OCI-LY1 (cell line): ENCODE data around the gene CTNNA2.

Experiments
- H2AFZ ChIP-seq: fragments of 200-600 bp; sonication (generic), shearing (Covaris generic); 2 replicates; pipeline ENCODE4 v1.6.0; 2014; ENCODE audit warnings: antibody characterized with exemption, mild to moderate bottlenecking, low read length
- H3F3A ChIP-seq: fragments of 200-600 bp; sonication (generic), shearing (Covaris generic); 2 replicates; pipeline ENCODE4 v1.6.0; 2014; ENCODE audit warnings: mild to moderate bottlenecking, antibody characterized with exemption, low read length, moderate library complexity; ENCODE audit not compliant: insufficient read depth
- H3K27ac ChIP-seq: fragments of 200-600 bp; sonication (generic); 2 replicates; pipeline ENCODE4 v1.5.1; 2014; ENCODE audit warnings: low read length, mixed run types, mild to moderate bottlenecking, low read depth; ENCODE audit not compliant: poor library complexity, severe bottlenecking
- H3K27me3 ChIP-seq: fragments of 200-600 bp; sonication (generic); 2 replicates; pipeline ENCODE4 v1.6.0; 2014; ENCODE audit warnings: antibody characterized with exemption, mild to moderate bottlenecking, low read length, moderate library complexity; ENCODE audit not compliant: insufficient read depth
- H3K36me3 ChIP-seq: fragments of 200-600 bp; sonication (generic); 2 replicates; pipeline ENCODE4 v1.6.1; 2014; ENCODE audit warnings: mild to moderate bottlenecking, antibody characterized with exemption, low read length, moderate library complexity, mixed read lengths; ENCODE audit not compliant: insufficient read depth
- H3K4me1 ChIP-seq: fragments of 200-600 bp; sonication (generic); 2 replicates; pipeline ENCODE4 v1.5.1; 2014; ENCODE audit warnings: mild to moderate bottlenecking, low read length, moderate library complexity; ENCODE audit not compliant: insufficient read depth, severe bottlenecking
- H3K4me2 ChIP-seq: fragments of 200-600 bp; sonication (generic), shearing (Covaris generic); 2 replicates; pipeline ENCODE4 v1.6.1; 2014; ENCODE audit warnings: low read length
- H3K4me3 ChIP-seq: fragments of 200-600 bp; sonication (generic); 2 replicates; pipeline ENCODE4 v1.5.1; 2014; ENCODE audit warnings: low read length, low read depth, mild to moderate bottlenecking, mixed read lengths; ENCODE audit not compliant: poor library complexity, severe bottlenecking
- H3K79me2 ChIP-seq: fragments of 200-600 bp; shearing (Covaris generic); 2 replicates; pipeline ENCODE4 v1.6.1; 2016; ENCODE audit warnings: mixed run types, low read length, mixed read lengths; ENCODE audit not compliant: insufficient read depth
- H3K9ac ChIP-seq: fragments of 200-600 bp; sonication (generic), shearing (Covaris generic); 2 replicates; pipeline ENCODE4 v1.6.1; 2014; ENCODE audit warnings: mild to moderate bottlenecking, low read length, mixed read lengths
- H3K9me2 ChIP-seq: fragments of 200-600 bp; sonication (generic), shearing (Covaris generic); 2 replicates; pipeline ENCODE4 v1.6.1; 2014; ENCODE audit warnings: low read depth, mild to moderate bottlenecking, low read length, mixed read lengths
- H3K9me3 ChIP-seq: fragments of 200-600 bp; shearing (Covaris generic); 2 replicates; pipeline ENCODE4 v1.6.1; 2014; ENCODE audit warnings: low read length, mixed read lengths
- H4K20me1 ChIP-seq: fragments of 200-600 bp; sonication (generic), shearing (Covaris generic); 2 replicates; pipeline ENCODE4 v1.6.0; 2016; ENCODE audit warnings: mild to moderate bottlenecking, low read length; ENCODE audit not compliant: insufficient read depth
- CTCF ChIP-seq: fragments of 200-600 bp; sonication (generic), shearing (Covaris generic); IDR thresholded peaks from 2 replicates; pipeline ENCODE4 v1.5.1; 2017; ENCODE audit warnings: mild to moderate bottlenecking, antibody characterized with exemption, low read length, moderate library complexity, mixed read lengths
- EZH2 ChIP-seq: fragments of 200-600 bp; sonication (generic), shearing (Covaris generic); IDR thresholded peaks from 2 replicates; pipeline ENCODE4 v1.8.0; 2017; ENCODE audit warnings: borderline replicate concordance, mixed run types, mild to moderate bottlenecking, antibody characterized with exemption, low read length, moderate library complexity, mixed read lengths

Gene CTNNA2

GRCh38 chr2:80312282-80312839, 799.5 kb downstream of the CTNNA2 start:
- no peak overlapping the region for H3K4me2 ChIP-seq
- no peak overlapping the region for H3K9ac ChIP-seq
- no peaks in the 10 kb centered on the region for H3F3A ChIP-seq
- no peaks in the 10 kb centered on the region for H3K4me1 ChIP-seq
- H3K79me2 ChIP-seq = no peaks in the 10 kb centered on the region
- H2AFZ ChIP-seq = no peak overlapping the region
- no peaks in the 10 kb centered on the region for H4K20me1 ChIP-seq
- H3K9me2 ChIP-seq = no peaks in the 10 kb centered on the region
- no peak overlapping the region for H3K27ac ChIP-seq
- H3K4me3 ChIP-seq = no peak overlapping the region
- no peak for TF ChIP-seq CTCF
- TF ChIP-seq EZH2 = no peak
- H3K36me3 ChIP-seq = no peaks in the 10 kb centered on the region
- H3K9me3 ChIP-seq = no peaks in the 10 kb centered on the region
- H3K27me3 ChIP-seq = peaks cover 3% of the 10 kb centered on the region; the same call in 1 of the 2 replicates

- H3F3A ChIP-seq = no peaks in the 10 kb centered on the region
- H3K27ac ChIP-seq = no peak overlapping the region
- H3K9me3 ChIP-seq = no peaks in the 10 kb centered on the region
- no peaks in the 10 kb centered on the region for H4K20me1 ChIP-seq
- H3K4me2 ChIP-seq = no peak overlapping the region
- H3K9me2 ChIP-seq = no peaks in the 10 kb centered on the region
- no peaks in the 10 kb centered on the region for H3K4me1 ChIP-seq
- H3K9ac ChIP-seq = no peak overlapping the region
- TF ChIP-seq CTCF (no peak), EZH2 (no peak)
- no peaks in the 10 kb centered on the region for H3K79me2 ChIP-seq
- no peaks in the 10 kb centered on the region for H3K36me3 ChIP-seq
- H3K4me3 ChIP-seq = no peak overlapping the region
- no peak overlapping the region for H2AFZ ChIP-seq
- no peaks in the 10 kb centered on the region for H3K27me3 ChIP-seq
Observed at GRCh38 chr2:80322311-80322920, 809.6 kb downstream of the CTNNA2 start.

GRCh38 chr2:80322958-80323357, 810.1 kb downstream of the CTNNA2 start:
- no peak overlapping the region for H3K27ac ChIP-seq
- no peak overlapping the region for H2AFZ ChIP-seq
- H3K9ac ChIP-seq = no peak overlapping the region
- no peaks in the 10 kb centered on the region for H3K27me3 ChIP-seq
- no peaks in the 10 kb centered on the region for H3F3A ChIP-seq
- no peak overlapping the region for H3K4me3 ChIP-seq
- no peaks in the 10 kb centered on the region for H3K79me2 ChIP-seq
- H4K20me1 ChIP-seq = no peaks in the 10 kb centered on the region
- no peak overlapping the region for H3K4me2 ChIP-seq
- TF ChIP-seq EZH2 (no peak), CTCF (no peak)
- H3K4me1 ChIP-seq = no peaks in the 10 kb centered on the region
- no peaks in the 10 kb centered on the region for H3K9me3 ChIP-seq
- no peaks in the 10 kb centered on the region for H3K9me2 ChIP-seq
- no peaks in the 10 kb centered on the region for H3K36me3 ChIP-seq
